Naive B cell (primary cell): ENCODE results near the gene FGD4. TPM values are rescaled to one million over a fixed set of nuclear protein-coding genes. Genes with fewer than 3 reads are reported as not detected.

Experiments
- ATAC-seq, 2 donors: fragments of 150-1000 bp; cut with Tn5 transposase; 2 replicates each; pipeline ENCODE4 v1.10.0; 2021; ENCODE audit warnings: low read depth in 2 of 2, mild to moderate bottlenecking in 2 of 2, moderate library complexity in 2 of 2
- DNase-seq: peaks from one replicate; pipeline ENCODE4 v3.0.0; 2022
- H3K27ac Mint-ChIP-seq, 6 donors: one replicate each; pipeline ENCODE4 v1.8.0; 2020 to 2022; ENCODE audit warnings: mild to moderate bottlenecking in 6 of 6, mixed read lengths in 6 of 6, moderate library complexity in 5 of 6, inconsistent platforms in 2 of 6
- H3K27me3 Mint-ChIP-seq, 3 donors: one replicate each; pipeline ENCODE4 v1.8.0; 2021 to 2022; ENCODE audit warnings: mixed read lengths in 3 of 3, mild to moderate bottlenecking in 1 of 3
- H3K36me3 Mint-ChIP-seq, 2 donors: one replicate each; pipeline ENCODE4 v1.8.0; 2020 to 2022; ENCODE audit warnings: mixed read lengths in 2 of 2, inconsistent platforms in 1 of 2, mild to moderate bottlenecking in 1 of 2
- H3K4me1 Mint-ChIP-seq, 3 donors: one replicate each; pipeline ENCODE4 v1.8.0; 2020 to 2022; ENCODE audit warnings: mixed read lengths in 3 of 3, inconsistent platforms in 1 of 3, mild to moderate bottlenecking in 1 of 3, moderate library complexity in 1 of 3
- H3K4me3 Mint-ChIP-seq, 8 donors: one replicate each; pipeline ENCODE4 v1.8.0; 2020 to 2022; ENCODE audit warnings: mild to moderate bottlenecking in 8 of 8, mixed read lengths in 8 of 8, moderate library complexity in 8 of 8, inconsistent platforms in 2 of 8
- H3K9me3 Mint-ChIP-seq, 7 donors: one replicate each; pipeline ENCODE4 v1.8.0; 2020 to 2022; ENCODE audit warnings: mixed read lengths in 7 of 7, mild to moderate bottlenecking in 5 of 7, inconsistent platforms in 2 of 7, moderate library complexity in 1 of 7
- polyA plus RNA-seq, 6 donors: library from polyadenylated mRNA; unstranded; fragments of 300-500 nt; fragmentation: Illumina TruSeq; gene quantifications; one replicate each; pipeline ENCODE4 v1.2.3, GENCODE V29; 2021; ENCODE audit warnings: low read depth in 6 of 6

FGD4 gene
- polyA plus RNA-seq, 6 donors from 2014 or later, result 1.4 to 5.2 (median 1.9) TPM; not detected in 1

DNA sequence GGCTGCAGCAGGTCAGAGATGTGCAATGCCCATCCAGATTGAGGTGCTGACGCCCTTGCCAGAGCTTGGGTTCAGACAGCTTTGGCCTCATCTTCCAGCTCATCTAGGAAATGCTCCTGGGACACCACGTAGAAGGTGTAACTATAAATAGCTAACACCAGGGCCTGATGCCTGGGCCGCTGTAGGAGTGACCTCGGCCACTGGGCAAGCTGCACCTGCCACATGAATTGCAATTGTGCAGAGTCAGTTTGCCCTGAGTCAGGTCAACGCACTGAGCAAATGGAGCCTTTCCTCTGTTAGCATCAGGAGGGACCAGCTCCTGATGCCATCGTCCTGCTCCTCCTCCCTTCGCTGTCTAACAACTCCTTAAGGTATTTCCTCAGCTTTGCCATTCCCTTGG lies 262.3 kb downstream of the FGD4 start:
- ATAC-seq (no peak), DNase-seq (no peak)
- H3K4me1 Mint-ChIP-seq, result no peaks in the 10 kb centered on the region
- H3K36me3 Mint-ChIP-seq, result no peaks in the 10 kb centered on the region
- no peak overlapping the region for H3K4me3 Mint-ChIP-seq
- no peaks in the 10 kb centered on the region for H3K9me3 Mint-ChIP-seq
- no peak overlapping the region for H3K27ac Mint-ChIP-seq
- peaks cover 0 to 5% (median 0%) of the 10 kb centered on the region in 3 donors for H3K27me3 Mint-ChIP-seq

- Mint-ChIP-seq H3K27ac (no peak overlapping the region), H3K4me3 (no peak overlapping the region), H3K27me3 (peaks cover 0 to 5% (median 0%) of the 10 kb centered on the region in 3 donors), H3K9me3 (no peaks in the 10 kb centered on the region), H3K36me3 (no peaks in the 10 kb centered on the region), H3K4me1 (no peaks in the 10 kb centered on the region)
- no peak for DNase-seq
- ATAC-seq, result no peak
These were observed 263.3 kb downstream of the FGD4 start for GRCh38 chr12:32662665-32663064.

DNA sequence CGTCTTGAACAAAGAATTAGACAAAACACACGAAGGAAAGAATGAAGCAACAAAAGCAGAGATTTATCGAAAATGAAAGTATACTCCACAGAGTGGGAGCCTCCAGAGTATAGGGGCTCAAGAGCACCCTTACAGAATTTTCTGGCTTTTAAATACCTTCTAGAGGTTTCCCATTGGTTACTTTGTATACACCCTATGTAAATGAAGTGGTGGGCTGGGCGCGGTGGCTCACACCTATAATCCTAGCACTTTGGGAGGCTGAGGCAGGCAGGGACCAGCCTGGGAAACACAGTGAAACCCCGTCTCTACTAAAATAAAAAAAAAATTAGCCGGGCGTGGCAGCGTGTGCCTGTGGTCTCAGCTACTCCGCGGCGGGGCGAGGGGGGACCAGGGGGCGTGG lies 266.7 kb downstream of the FGD4 start:
- Mint-ChIP-seq H3K36me3 (no peaks in the 10 kb centered on the region), H3K9me3 (peaks cover 0 to 19% (median 8%) of the 10 kb centered on the region in 7 donors), H3K4me1 (no peaks in the 10 kb centered on the region), H3K4me3 (peak overlapping the region in 2 of 8 donors; percentile 58 to 82), H3K27me3 (no peaks in the 10 kb centered on the region), H3K27ac (peak overlapping the region in 1 of 6 donors; percentile 15)
- ATAC-seq (no peak), DNase-seq (no peak)

GRCh38 chr12:32669584-32669983 lies 270.2 kb downstream of the FGD4 start:
- H3K4me1 Mint-ChIP-seq, result peaks cover 6 to 9% (median 6%) of the 10 kb centered on the region in 3 donors

DNA sequence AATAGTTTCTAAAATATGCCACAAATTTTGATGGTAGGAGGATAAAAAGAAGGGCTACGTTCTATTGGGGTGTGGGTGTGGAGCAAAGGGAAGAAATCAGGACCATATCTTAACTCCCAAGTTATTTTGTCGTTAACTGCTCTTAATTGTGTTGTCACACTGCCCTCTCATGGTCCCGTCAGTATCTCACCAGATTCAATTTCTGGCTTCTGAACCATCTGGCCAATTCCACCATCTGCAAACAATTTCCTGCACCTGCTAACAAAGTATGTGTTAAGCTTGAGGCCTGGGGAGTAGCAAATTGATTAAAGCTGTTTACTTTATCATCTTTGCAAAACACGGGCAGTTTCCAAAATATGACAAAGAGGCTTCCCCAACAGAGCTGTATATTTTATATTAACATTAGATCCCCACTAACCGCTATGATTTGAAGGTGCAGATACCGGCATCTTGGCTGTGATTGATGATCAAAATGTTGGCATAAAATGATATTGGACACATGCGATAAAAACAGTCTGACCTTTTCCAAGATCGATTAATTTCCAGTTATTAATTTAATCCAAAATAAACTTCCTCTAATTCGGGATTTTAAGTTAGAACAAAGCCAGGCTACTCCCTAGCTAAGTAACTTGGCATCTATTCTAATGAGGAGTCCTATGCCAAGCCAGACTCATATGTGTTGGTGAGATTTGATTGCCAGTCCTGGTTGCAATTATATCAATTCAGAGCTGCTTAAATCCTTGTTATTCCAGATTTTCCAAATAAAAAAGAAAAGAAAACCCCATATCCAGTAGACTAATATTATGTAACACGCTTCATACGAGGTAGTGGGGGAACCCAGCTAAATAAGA lies 272.8 kb downstream of the FGD4 start:
- H3K27ac Mint-ChIP-seq, result peak overlapping the region in 1 of 6 donors; percentile 30
- DNase-seq (peak; percentile 27), ATAC-seq (no peak)
- H3K4me1 Mint-ChIP-seq, result peaks cover 11 to 15% (median 13%) of the 10 kb centered on the region in 3 donors
- H3K36me3 Mint-ChIP-seq, result no peaks in the 10 kb centered on the region
- H3K4me3 Mint-ChIP-seq, result no peak overlapping the region
- H3K27me3 Mint-ChIP-seq, result no peaks in the 10 kb centered on the region
- H3K9me3 Mint-ChIP-seq, result peaks cover 0 to 19% (median 8%) of the 10 kb centered on the region in 7 donors

More at GRCh38 chr12:32669584-32669983, 270.2 kb downstream of the FGD4 start:
- no peak for DNase-seq
- Mint-ChIP-seq H3K36me3 (no peaks in the 10 kb centered on the region), H3K27ac (no peak overlapping the region), H3K4me3 (no peak overlapping the region), H3K9me3 (peaks cover 0 to 19% (median 8%) of the 10 kb centered on the region in 7 donors), H3K27me3 (no peaks in the 10 kb centered on the region)
- no peak for ATAC-seq

- ATAC-seq, result peak; percentile 91
- Mint-ChIP-seq H3K4me1 (peaks cover 20 to 35% (median 22%) of the 10 kb centered on the region in 3 donors), H3K4me3 (peak within 1 kb of the TSS; percentile 90 to 96 (median 92)), H3K9me3 (no peaks in the 10 kb centered on the region), H3K27me3 (no peaks in the 10 kb centered on the region), H3K36me3 (no peaks in the 10 kb centered on the region), H3K27ac (peak within 1 kb of the TSS; percentile 83 to 96 (median 90))
- DNase-seq, result peak; percentile 91
These were observed 279.9 kb downstream of the FGD4 start, which contains the start of gene DNM1L for GRCh38 chr12:32679091-32679919. DNM1L (plus strand) TSS chr12:32679301; CDS start chr12:32679364, 63 bp downstream.

DNA sequence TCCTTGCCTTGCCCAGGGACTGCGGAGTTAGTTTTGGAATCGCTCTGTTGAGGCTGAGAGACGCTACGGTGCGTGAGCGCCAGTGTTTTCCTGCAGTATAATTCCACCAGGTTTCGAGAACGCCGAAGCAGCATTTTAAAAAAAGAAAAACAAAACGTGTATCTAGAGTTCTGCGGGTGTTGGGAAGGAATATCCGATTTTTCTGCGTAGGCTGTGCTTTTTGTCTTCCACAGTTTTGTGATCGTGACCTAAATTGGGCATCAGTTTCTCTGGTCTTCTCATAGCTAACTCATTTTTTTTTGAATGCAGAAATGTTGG lies 280.5 kb downstream of the FGD4 start:
- H3K27me3 Mint-ChIP-seq, result no peaks in the 10 kb centered on the region
- DNase-seq (no peak), ATAC-seq (no peak)
- H3K4me1 Mint-ChIP-seq, result peaks cover 14 to 29% (median 18%) of the 10 kb centered on the region in 3 donors
- peak overlapping the region in 5 of 6 donors; percentile 36 to 94 (median 86) for H3K27ac Mint-ChIP-seq
- peak overlapping the region; percentile 88 to 96 (median 92) for H3K4me3 Mint-ChIP-seq
- H3K36me3 Mint-ChIP-seq, result no peaks in the 10 kb centered on the region
- no peaks in the 10 kb centered on the region for H3K9me3 Mint-ChIP-seq

DNA sequence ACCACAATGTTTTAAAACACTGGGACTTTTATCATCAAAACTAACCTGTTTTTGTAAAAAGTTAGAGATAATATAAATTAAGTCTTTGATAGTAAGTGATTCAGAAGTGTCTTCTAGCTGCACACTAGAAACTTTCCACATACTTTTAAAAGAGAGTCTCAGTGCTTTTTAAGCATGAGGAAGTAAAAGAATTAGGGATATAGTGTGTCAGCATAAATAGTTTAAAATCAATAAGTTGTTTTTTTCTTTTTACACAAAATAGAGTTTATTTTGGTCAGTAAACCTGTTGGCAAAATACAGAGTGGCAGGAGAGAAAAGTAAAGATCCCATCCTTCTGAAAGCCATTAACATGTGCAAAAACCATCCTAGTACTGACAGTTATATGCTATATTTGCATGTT lies 281.4 kb downstream of the FGD4 start:
- H3K4me1 Mint-ChIP-seq, result peaks cover 12 to 25% (median 19%) of the 10 kb centered on the region in 3 donors
- peak overlapping the region in 2 of 6 donors; percentile 47 to 85 for H3K27ac Mint-ChIP-seq
- no peaks in the 10 kb centered on the region for H3K36me3 Mint-ChIP-seq
- ATAC-seq (no peak), DNase-seq (no peak)
- H3K4me3 Mint-ChIP-seq, result peak overlapping the region in 6 of 8 donors; percentile 90 to 94 (median 92)
- no peaks in the 10 kb centered on the region for H3K9me3 Mint-ChIP-seq
- no peaks in the 10 kb centered on the region for H3K27me3 Mint-ChIP-seq

- Mint-ChIP-seq H3K4me1 (peaks cover 12 to 26% (median 19%) of the 10 kb centered on the region in 3 donors), H3K27me3 (no peaks in the 10 kb centered on the region), H3K27ac (no peak overlapping the region), H3K9me3 (no peaks in the 10 kb centered on the region), H3K4me3 (peak overlapping the region in 3 of 8 donors; percentile 28 to 72 (median 57)), H3K36me3 (no peaks in the 10 kb centered on the region)
- DNase-seq (no peak), ATAC-seq (no peak)
These were observed 281.9 kb downstream of the FGD4 start for GRCh38 chr12:32681272-32681671.

DNA sequence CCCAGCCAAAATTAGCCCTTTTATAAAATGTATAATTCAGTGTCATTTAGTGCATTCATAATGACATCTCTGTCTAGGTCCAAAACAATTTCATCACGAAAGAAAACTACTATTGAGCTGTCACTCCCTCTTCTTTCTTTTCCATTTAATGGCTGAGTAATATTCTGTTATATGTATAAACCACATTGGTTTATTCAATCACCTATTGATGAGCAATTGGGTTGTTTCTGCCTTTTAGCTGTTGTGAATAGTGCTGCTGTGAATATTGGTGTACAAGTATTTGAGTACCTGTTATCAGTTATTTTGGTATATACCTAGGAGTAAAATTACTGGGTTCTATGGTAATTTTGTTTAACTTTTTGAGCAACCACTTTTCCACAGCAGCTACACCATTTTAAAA lies 287.0 kb downstream of the FGD4 start:
- Mint-ChIP-seq H3K4me1 (peaks cover 12 to 17% (median 15%) of the 10 kb centered on the region in 3 donors), H3K36me3 (peaks cover 0 to 9% of the 10 kb centered on the region in 2 donors), H3K27ac (peak overlapping the region in 1 of 6 donors; percentile 76), H3K9me3 (no peaks in the 10 kb centered on the region), H3K27me3 (no peaks in the 10 kb centered on the region), H3K4me3 (no peak overlapping the region)
- DNase-seq, result no peak
- ATAC-seq, result no peak

DNA sequence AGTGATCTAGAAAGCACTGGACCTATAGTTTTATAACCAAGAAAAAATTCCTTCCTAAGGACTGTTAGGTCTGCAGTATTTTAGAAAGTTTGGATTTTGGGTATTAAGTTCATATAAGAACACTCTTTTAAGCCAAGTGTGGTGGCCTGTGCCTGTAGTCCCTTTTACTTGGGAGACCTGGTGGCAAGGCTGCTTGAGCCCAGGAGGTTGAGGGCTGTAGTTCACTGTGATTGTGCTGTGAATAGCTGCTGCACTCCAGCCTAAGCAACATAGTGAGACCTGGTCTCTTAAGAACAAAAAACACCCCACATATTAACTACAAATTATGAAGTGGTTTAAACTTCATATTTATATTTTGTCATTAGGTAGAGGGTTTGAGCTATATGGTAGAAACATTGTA lies 289.4 kb downstream of the FGD4 start:
- Mint-ChIP-seq H3K36me3 (peaks cover 0 to 13% of the 10 kb centered on the region in 2 donors), H3K4me1 (peaks cover 15 to 21% (median 20%) of the 10 kb centered on the region in 3 donors), H3K9me3 (no peaks in the 10 kb centered on the region), H3K27ac (peak overlapping the region in 2 of 6 donors; percentile 75 to 76), H3K27me3 (no peaks in the 10 kb centered on the region), H3K4me3 (no peak overlapping the region)
- DNase-seq (no peak), ATAC-seq (no peak)

GRCh38 chr12:32690927-32691326 lies 291.6 kb downstream of the FGD4 start:
- Mint-ChIP-seq H3K4me3 (peak overlapping the region in 1 of 8 donors; percentile 50), H3K36me3 (peaks cover 7 to 22% of the 10 kb centered on the region in 2 donors), H3K27ac (no peak overlapping the region), H3K9me3 (peaks cover 0 to 3% (median 0%) of the 10 kb centered on the region in 7 donors), H3K4me1 (peaks cover 22 to 36% (median 25%) of the 10 kb centered on the region in 3 donors), H3K27me3 (no peaks in the 10 kb centered on the region)
- ATAC-seq (no peak), DNase-seq (no peak)

DNA sequence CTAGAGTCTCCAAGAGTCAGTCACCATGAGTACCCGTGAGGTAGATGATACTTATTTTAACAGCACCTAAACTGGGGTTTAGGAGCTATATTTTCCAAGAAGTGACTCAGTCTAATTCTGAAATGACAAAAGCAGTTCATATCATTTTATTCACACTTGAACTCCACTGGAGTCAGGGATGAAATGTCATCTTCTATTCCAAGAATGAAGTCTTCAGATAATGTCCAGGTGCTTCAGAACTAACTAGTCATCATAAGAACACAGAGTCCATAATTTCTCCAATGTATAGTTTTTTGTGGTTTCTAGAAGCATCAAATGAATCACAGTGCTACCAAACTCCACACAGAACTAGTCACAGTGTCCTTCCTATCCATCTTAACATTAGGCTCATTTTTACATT lies 293.0 kb downstream of the FGD4 start:
- H3K4me3 Mint-ChIP-seq, result no peak overlapping the region
- no peaks in the 10 kb centered on the region for H3K27me3 Mint-ChIP-seq
- H3K27ac Mint-ChIP-seq, result no peak overlapping the region
- DNase-seq (no peak), ATAC-seq (no peak)
- H3K36me3 Mint-ChIP-seq, result peaks cover 7 to 19% of the 10 kb centered on the region in 2 donors
- peaks cover 0 to 3% (median 0%) of the 10 kb centered on the region in 7 donors for H3K9me3 Mint-ChIP-seq
- H3K4me1 Mint-ChIP-seq, result peaks cover 18 to 37% (median 25%) of the 10 kb centered on the region in 3 donors
